Measurements from ENCODE around the gene CGB2. TPM values are rescaled to one million over a fixed set of nuclear protein-coding genes. Genes with fewer than 3 reads are reported as not detected.
"Not testable (repeated sequence)": the region's sequence is repeated elsewhere in the genome, so short reads cannot be mapped to it uniquely, and the experiment has no call there.

CGB2 gene
- total and polyA plus RNA-seq, 2 experiments from 2014 or later, result not detected

GRCh38 chr19:49056101-49056901, 24.6 kb downstream of the CGB2 start:
- no peaks in the 10 kb centered on the region for H3K27me3 ChIP-seq (replicated peaks; ENCODE audit: insufficient read depth)
- H3K4me1 ChIP-seq (ENCODE audit: insufficient read depth), result no peaks in the 10 kb centered on the region
- WGBS, 2 experiments (ENCODE audit: low coverage in 1 of 2, low lambda C conversion rate in 2 of 2, missing lambda C conversion rate in 2 of 2), result 2% methylated on average over 59 to 63 of the region's 63 CpGs
- H4K20me1 ChIP-seq (ENCODE audit: insufficient read depth), result no peaks in the 10 kb centered on the region
- H2AFZ ChIP-seq, result peak overlapping the region; percentile 81
- no peaks in the 10 kb centered on the region for H3F3A ChIP-seq (ENCODE audit: insufficient read depth)
- no peaks in the 10 kb centered on the region for H3K36me3 ChIP-seq (ENCODE audit: low read depth)
- in situ Hi-C loops (cut with MboI), result no loop called here
- peaks cover 43% of the 10 kb centered on the region for H3K79me2 ChIP-seq (ENCODE audit: insufficient read depth)
- DNase-seq, result peak; percentile 76
- no peak for TF ChIP-seq EZH2 (IDR thresholded peaks at IDR 0.05; ENCODE audit: insufficient read depth, poor library complexity, severe bottlenecking)
- no peak for TF ChIP-seq EZH2phosphoT487 (IDR thresholded peaks at IDR 0.05; ENCODE audit: insufficient read depth, low read depth)
- peak overlapping the region; percentile 79 for H3K4me3 ChIP-seq
- H3K27ac ChIP-seq, result 0 out of 2 replicates have a peak overlapping the region, but pooled peaks have one; percentile 5
- H3K9me3 ChIP-seq (ENCODE audit: low read depth), result no peaks in the 10 kb centered on the region
- H3K4me2 ChIP-seq (ENCODE audit: unreplicated experiment), result peak overlapping the region; percentile 90
- peak overlapping the region; percentile 64 for H3K9ac ChIP-seq
- no peaks in the 10 kb centered on the region for H3K9me2 ChIP-seq (ENCODE audit: insufficient read depth)

- H3K27me3 ChIP-seq (replicated peaks; ENCODE audit: insufficient read depth); H3K9me2 ChIP-seq (ENCODE audit: insufficient read depth); H3K9me3 ChIP-seq (ENCODE audit: low read depth); H3F3A ChIP-seq (ENCODE audit: insufficient read depth); H3K4me1 ChIP-seq (ENCODE audit: insufficient read depth); in situ Hi-C loops (cut with MboI); H4K20me1 ChIP-seq (ENCODE audit: insufficient read depth); H3K36me3 ChIP-seq (ENCODE audit: low read depth): not testable (repeated sequence)
- peak; percentile 19 for DNase-seq
- H3K79me2 ChIP-seq (ENCODE audit: insufficient read depth), result peaks cover 43% of the 10 kb centered on the region
- peak overlapping the region; percentile 81 for H2AFZ ChIP-seq
- H3K4me2 ChIP-seq (ENCODE audit: unreplicated experiment), result peak overlapping the region; percentile 90
- 5 to 7% methylated on average over 26 to 29 of the region's 34 CpGs for WGBS, 2 experiments (ENCODE audit: low coverage in 1 of 2, low lambda C conversion rate in 2 of 2, missing lambda C conversion rate in 2 of 2)
- peak overlapping the region; percentile 79 for H3K4me3 ChIP-seq
- H3K9ac ChIP-seq, result peak overlapping the region; percentile 64
- peak overlapping the region; percentile 28; the same call in 1 of the 2 replicates for H3K27ac ChIP-seq
Measured at GRCh38 chr19:49056902-49057596, 25.4 kb downstream of the CGB2 start.

GRCh38 chr19:49057636-49058234, 26.0 kb downstream of the CGB2 start, which contains the start of gene CGB7:
CGB7 (minus strand) TSS chr19:49057749; CDS start chr19:49055375, 2,374 bp downstream.
- Histone ChIP-seq H3K9me2 (ENCODE audit: insufficient read depth) (no peaks in the 10 kb centered on the region), H3K9me3 (ENCODE audit: low read depth) (no peaks in the 10 kb centered on the region), H3K36me3 (ENCODE audit: low read depth) (no peaks in the 10 kb centered on the region), H3K4me1 (ENCODE audit: insufficient read depth) (no peaks in the 10 kb centered on the region), H3F3A (ENCODE audit: insufficient read depth) (no peaks in the 10 kb centered on the region), H2AFZ (peak within 1 kb of the TSS; percentile 81), H3K27ac (peak within 1 kb of the TSS; percentile 28; the same call in 1 of the 2 replicates), H4K20me1 (ENCODE audit: insufficient read depth) (no peaks in the 10 kb centered on the region), H3K4me2 (ENCODE audit: unreplicated experiment) (peak within 1 kb of the TSS; percentile 90), H3K27me3 (replicated peaks; ENCODE audit: insufficient read depth) (no peaks in the 10 kb centered on the region), H3K9ac (peak within 1 kb of the TSS; percentile 64), H3K4me3 (peak within 1 kb of the TSS; percentile 79), H3K79me2 (ENCODE audit: insufficient read depth) (peaks cover 43% of the 10 kb centered on the region)
- DNase-seq, result peak; percentile 85
- no peak for TF ChIP-seq EZH2phosphoT487 (IDR thresholded peaks at IDR 0.05; ENCODE audit: insufficient read depth, low read depth)
- no peak for TF ChIP-seq EZH2 (IDR thresholded peaks at IDR 0.05; ENCODE audit: insufficient read depth, poor library complexity, severe bottlenecking)
- in situ Hi-C loops (cut with MboI), result no loop called here
- WGBS, 2 experiments (ENCODE audit: low coverage in 1 of 2, low lambda C conversion rate in 2 of 2, missing lambda C conversion rate in 2 of 2), result 1% methylated on average over 38 of the region's 38 CpGs

GRCh38 chr19:49058562-49058961, 26.9 kb downstream of the CGB2 start:
- Histone ChIP-seq H3F3A (ENCODE audit: insufficient read depth) (no peaks in the 10 kb centered on the region), H3K4me3 (0 out of 2 replicates have a peak overlapping the region, but pooled peaks have one; percentile 79), H3K9ac (no peak overlapping the region), H3K4me1 (ENCODE audit: insufficient read depth) (no peaks in the 10 kb centered on the region), H4K20me1 (ENCODE audit: insufficient read depth) (no peaks in the 10 kb centered on the region), H3K27me3 (replicated peaks; ENCODE audit: insufficient read depth) (no peaks in the 10 kb centered on the region), H3K79me2 (ENCODE audit: insufficient read depth) (peaks cover 43% of the 10 kb centered on the region), H3K36me3 (ENCODE audit: low read depth) (no peaks in the 10 kb centered on the region), H2AFZ (no peak overlapping the region), H3K27ac (no peak overlapping the region), H3K4me2 (ENCODE audit: unreplicated experiment) (no peak overlapping the region), H3K9me3 (ENCODE audit: low read depth) (no peaks in the 10 kb centered on the region), H3K9me2 (ENCODE audit: insufficient read depth) (no peaks in the 10 kb centered on the region)
- WGBS, 2 experiments (ENCODE audit: low coverage in 1 of 2, low lambda C conversion rate in 2 of 2, missing lambda C conversion rate in 2 of 2), result 33 to 44% methylated on average over 10 of the region's 10 CpGs
- peak; percentile 64 for DNase-seq
- in situ Hi-C loops (cut with MboI), result no loop called here
- TF ChIP-seq EZH2 (IDR thresholded peaks at IDR 0.05; ENCODE audit: insufficient read depth, poor library complexity, severe bottlenecking) (no peak), EZH2phosphoT487 (IDR thresholded peaks at IDR 0.05; ENCODE audit: insufficient read depth, low read depth) (no peak)
